GM12891 (cell line): Measurements from ENCODE around the gene CHCHD4.
A peak's percentile ranks its signal among the peaks of the same experiment; 100 is the strongest.

Experiments
- DNase-seq: peaks from one replicate; pipeline ENCODE4 v3.0.0; 2011; ENCODE audit warnings: low spot score; ENCODE audit not compliant: insufficient read length
- FAIRE-seq: peaks from 2 replicates; lab custom pipeline; 2011; peaks lifted over from hg19 to GRCh38; lab: Jason Lieb, UNC
- PAX5 ChIP-seq: IDR thresholded peaks from 2 replicates; pipeline ENCODE4 v1.6.1; 2011; ENCODE audit warnings: low read length, moderate library complexity, mild to moderate bottlenecking; ENCODE audit not compliant: insufficient read depth, severe bottlenecking
- POLR2A ChIP-seq: IDR thresholded peaks from 2 replicates; pipeline ENCODE4 v1.6.1; 2011; ENCODE audit warnings: low read depth, low read length, control low read depth
- POLR2AphosphoS5 ChIP-seq: IDR thresholded peaks from 2 replicates; pipeline ENCODE4 v1.6.1; 2011; ENCODE audit warnings: low read depth, low read length, control low read depth
- POU2F2 ChIP-seq: IDR thresholded peaks from 2 replicates; pipeline ENCODE4 v1.6.1; 2011; ENCODE audit warnings: low read depth, mild to moderate bottlenecking, control low read depth, low read length, moderate library complexity
- SPI1 ChIP-seq: IDR thresholded peaks from 2 replicates; pipeline ENCODE4 v1.6.1; 2011; ENCODE audit warnings: low read depth, low read length, control low read depth
- TAF1 ChIP-seq: IDR thresholded peaks from 2 replicates; pipeline ENCODE4 v1.6.1; 2011; ENCODE audit warnings: low read depth, low read length, control low read depth

CHCHD4 gene

DNA sequence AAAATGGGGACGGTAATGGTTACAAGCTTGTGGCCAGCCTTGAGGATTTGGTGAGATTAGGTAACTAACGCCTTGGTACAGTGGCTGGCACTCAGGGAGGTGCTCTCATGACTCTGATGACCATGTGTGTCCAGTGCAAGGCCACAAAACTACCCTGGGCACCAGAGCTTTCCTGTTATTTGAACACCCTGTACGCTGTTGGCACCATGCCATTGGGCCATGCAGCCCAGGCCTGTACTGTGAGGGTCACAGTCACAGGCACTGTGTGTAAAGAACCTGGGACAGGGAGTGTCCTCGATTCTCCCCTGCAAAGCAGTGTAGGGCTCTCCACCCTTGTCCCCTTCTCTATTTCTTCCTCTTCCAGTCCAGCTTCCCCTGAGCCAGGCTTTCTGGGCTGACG is 6.5 kb upstream of the CHCHD4 start:
- no peak for FAIRE-seq
- TF ChIP-seq POLR2AphosphoS5, result no peak
- no peak for TF ChIP-seq POU2F2
- TF ChIP-seq PAX5, result no peak
- no peak for TF ChIP-seq SPI1
- TF ChIP-seq TAF1, result no peak
- DNase-seq, result no peak

DNA sequence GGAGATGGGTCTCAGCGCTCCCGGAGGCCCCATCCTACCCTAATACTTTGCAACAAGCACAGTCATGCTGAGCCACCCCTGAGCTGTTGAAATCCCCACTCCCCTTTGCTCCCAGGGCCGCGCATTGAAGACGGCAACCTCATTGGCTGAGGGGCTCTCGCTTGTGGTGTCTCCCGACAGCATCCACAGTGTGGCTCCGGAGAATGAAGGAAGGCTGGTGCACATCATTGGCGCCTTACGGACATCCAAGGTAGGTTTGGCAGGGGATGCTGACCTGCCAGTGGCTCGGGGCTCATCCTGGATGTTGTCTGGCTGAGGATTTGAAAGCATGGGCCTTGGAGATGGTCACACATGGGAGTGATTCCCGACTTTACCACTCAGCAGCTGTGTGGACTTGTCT is 6.0 kb upstream of the CHCHD4 start:
- no peak for FAIRE-seq

GRCh38 chr3:14130230-14130629 is 5.6 kb upstream of the CHCHD4 start:
- no peak for DNase-seq
- FAIRE-seq, result no peak
- no peak for TF ChIP-seq PAX5
- TF ChIP-seq POLR2AphosphoS5, result no peak
- no peak for TF ChIP-seq SPI1
- no peak for TF ChIP-seq TAF1
- no peak for TF ChIP-seq POLR2A
- TF ChIP-seq POU2F2, result no peak

More for the DNA sequence above, 6.0 kb upstream of the CHCHD4 start:
- no peak for TF ChIP-seq POLR2A
- no peak for TF ChIP-seq TAF1
- no peak for TF ChIP-seq POU2F2
- no peak for TF ChIP-seq PAX5
- TF ChIP-seq SPI1, result no peak
- TF ChIP-seq POLR2AphosphoS5, result no peak
- no peak for DNase-seq

- no peak for DNase-seq
- TF ChIP-seq POLR2A (no peak), POU2F2 (no peak), PAX5 (no peak)
- no peak for FAIRE-seq
Measured at GRCh38 chr3:14129296-14129695, 4.6 kb upstream of the CHCHD4 start.

DNA sequence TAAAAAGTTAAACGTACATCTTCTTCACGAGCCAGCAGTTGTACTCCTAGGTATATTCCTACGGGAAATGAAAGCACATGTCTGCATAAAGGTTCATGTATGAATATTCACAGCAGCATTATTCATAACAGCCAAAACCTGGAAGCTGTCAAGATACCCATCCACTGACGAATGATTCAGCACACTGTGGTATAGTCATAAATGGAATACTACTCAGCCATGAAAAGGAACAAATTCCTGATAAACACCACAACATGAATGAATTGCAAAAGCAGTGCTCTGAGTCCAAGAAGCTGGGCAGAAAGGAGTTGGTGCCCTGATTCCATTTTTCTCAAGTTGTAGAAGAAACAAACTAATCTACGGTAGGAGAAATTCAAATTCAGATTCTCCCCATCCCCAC is 4.1 kb upstream of the CHCHD4 start:
- TF ChIP-seq POU2F2 (no peak), POLR2AphosphoS5 (no peak), SPI1 (no peak), PAX5 (no peak), TAF1 (no peak), POLR2A (no peak)
- FAIRE-seq, result no peak
- no peak for DNase-seq

DNA sequence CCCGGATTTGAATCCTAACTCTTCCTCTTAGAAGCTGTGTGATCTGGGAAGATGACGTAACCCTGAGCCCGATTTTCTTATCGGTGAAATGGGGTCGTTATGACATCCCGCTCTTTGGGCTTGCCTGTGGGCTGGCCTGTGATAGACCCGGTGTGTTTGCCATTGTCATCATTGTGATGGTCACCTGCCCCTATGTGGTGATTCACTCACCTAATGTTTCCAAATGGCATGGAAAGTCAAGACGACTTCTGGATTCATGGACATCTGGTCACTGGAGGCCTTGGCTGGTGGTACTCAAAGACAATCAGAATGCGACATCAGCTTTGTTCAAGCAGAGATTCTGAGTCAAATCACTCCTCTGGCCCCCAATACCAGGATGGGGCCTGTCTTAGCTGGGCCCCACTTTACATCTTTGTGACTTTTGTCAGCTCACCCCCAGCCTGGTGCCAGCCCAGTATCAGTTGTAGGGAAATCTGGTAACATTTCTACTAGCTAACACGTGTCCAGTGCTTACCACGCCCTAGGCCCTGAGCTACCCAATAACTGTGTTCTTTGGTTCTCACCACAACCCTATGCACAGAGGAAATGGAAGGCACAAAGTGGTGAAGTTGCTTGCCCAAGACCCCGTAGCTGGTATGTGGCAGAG is 3.0 kb upstream of the CHCHD4 start:
- FAIRE-seq (no peak), DNase-seq (no peak)

DNA sequence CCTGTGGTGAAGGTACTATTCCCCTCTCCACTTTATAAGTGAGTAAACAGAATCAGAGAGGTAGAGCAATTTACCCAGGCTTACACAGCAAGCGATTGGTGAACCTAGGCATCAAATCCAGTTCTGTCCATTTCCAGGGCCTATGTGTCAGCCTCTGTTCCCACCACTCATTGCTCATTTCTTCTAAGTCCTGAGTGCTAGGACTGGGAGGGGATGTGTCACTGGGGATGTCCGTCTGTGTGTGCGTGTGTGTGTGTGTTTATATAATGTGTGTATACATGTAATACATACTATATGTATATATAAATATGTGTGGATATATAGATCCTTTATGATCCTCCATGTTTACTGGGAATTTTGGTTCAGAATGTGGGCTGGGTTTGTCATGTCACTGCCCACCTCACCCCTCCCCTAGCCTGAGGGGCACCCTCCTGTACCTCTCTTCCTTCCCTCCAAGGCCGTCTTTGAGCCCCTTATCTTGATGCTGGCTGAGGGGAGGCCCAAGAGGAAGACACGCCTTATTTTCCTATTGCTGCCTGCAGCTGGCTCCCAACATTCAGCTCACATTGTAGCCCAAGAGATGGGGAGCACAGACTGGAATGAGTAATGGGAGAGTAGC is 2.3 kb upstream of the CHCHD4 start:
- TF ChIP-seq POLR2A (no peak), POLR2AphosphoS5 (no peak), SPI1 (no peak), PAX5 (no peak), POU2F2 (no peak), TAF1 (no peak)
- no peak for FAIRE-seq
- no peak for DNase-seq

More for the DNA sequence above, 3.0 kb upstream of the CHCHD4 start:
- TF ChIP-seq POLR2AphosphoS5, result no peak

- DNase-seq (no peak), FAIRE-seq (no peak)
- no peak for TF ChIP-seq SPI1
- TF ChIP-seq POU2F2, result no peak
- no peak for TF ChIP-seq POLR2AphosphoS5
- no peak for TF ChIP-seq PAX5
- no peak for TF ChIP-seq POLR2A
- no peak for TF ChIP-seq TAF1
Measured at GRCh38 chr3:14126017-14126886, 1.6 kb upstream of the CHCHD4 start.

DNA sequence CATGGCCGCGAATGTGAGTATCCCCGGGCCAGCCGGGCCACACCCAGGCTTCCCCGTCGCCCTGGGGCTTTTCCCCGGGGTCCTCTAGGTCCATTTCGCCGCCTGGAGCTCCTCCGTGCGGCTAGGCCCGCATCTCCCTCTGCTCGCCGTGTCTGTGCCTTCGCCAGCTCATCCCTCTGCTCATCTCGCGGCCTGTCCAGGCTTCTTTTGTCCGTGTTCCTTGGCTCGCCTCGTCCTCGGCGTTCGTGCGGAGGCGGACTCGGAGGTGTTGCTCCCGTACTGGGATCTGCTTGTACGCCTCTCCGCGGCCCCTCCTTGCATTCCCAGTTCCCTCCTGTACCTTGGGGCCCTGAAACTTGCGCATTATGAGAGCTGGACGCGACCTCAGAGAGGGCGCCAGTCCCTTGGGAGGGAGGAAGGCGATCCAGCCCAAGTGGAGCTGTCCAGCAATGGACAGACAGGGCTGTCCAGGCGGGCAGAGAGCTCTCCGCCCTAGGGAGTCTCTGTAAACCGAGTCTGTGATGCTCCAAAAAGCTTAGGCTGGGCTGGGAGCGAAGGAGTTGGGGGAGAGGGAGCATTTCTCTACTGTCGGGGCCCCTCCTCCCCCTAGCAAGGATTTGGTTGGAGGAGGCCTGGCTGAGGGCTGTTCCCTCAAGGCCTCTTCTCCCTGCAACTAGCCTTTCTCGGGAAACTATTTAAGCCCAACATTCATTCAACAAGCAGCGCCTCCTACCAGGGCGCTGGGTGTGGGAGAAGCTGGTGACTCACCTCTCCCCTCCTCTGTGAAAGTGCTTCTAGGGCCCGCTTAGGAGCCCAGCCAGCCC is 735 bp upstream of the CHCHD4 start:
- DNase-seq, result no peak
- TF ChIP-seq TAF1, result no peak
- no peak for FAIRE-seq

- FAIRE-seq (peak; percentile 79), DNase-seq (peak; percentile 47)
- TF ChIP-seq POLR2AphosphoS5 (peak; percentile 76; the same call in 1 of the 2 replicates), SPI1 (peak; percentile 54), PAX5 (no peak), TAF1 (0 out of 2 replicates have a peak, but pooled peaks have one; percentile 4)
Measured at GRCh38 chr3:14124223-14124614, 451 bp downstream of the CHCHD4 start.
